Activated CD8-positive, alpha-beta memory T cell treated with anti-CD3 and anti-CD28 coated beads for 1 hour (primary cell): ENCODE measurements around the gene CDH2.

Experiments
- DNase-seq, 2 donors: peaks; one replicate each; pipeline ENCODE4 v3.0.0-alpha.2; 2020; ENCODE audit warnings: low read depth in 1 of 2; ENCODE audit errors: extremely low read depth in 1 of 2

CDH2 gene

GRCh38 chr18:28176948-28177827, at the start of gene CDH2:
TSS of gene CDH2 (minus strand) at chr18:28177130. CDS start at chr18:28177022, 108 bp downstream.
- no peak for DNase-seq

DNA sequence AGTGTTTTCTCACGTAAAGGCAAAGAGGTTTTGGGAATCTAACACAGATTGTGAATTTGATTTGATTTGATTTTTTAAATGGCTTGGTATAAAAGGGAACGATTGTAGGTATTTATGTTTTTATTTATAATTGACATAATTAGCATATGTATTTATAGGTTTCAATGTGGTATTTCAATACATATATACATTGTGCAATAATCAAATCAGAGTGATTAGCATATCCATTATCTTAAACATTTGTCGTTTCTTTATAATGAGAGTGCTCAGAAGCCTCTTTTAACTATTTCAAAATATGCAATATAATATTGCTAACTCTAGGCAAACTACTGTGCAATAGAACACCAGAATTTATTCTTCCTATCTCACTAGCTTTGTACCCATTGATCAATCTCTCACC, 35.1 kb upstream of the CDH2 start:
- no peak for DNase-seq

GRCh38 chr18:28208712-28209265, 31.9 kb upstream of the CDH2 start:
- no peak for DNase-seq

- DNase-seq, result no peak
These were observed 31.3 kb upstream of the CDH2 start for GRCh38 chr18:28208268-28208667.

GRCh38 chr18:28204154-28204553, 27.2 kb upstream of the CDH2 start:
- DNase-seq, result no peak

- DNase-seq, result no peak
These were observed 24.1 kb upstream of the CDH2 start for GRCh38 chr18:28201056-28201455.

- no peak for DNase-seq
These were observed 21.7 kb upstream of the CDH2 start for GRCh38 chr18:28198620-28199019.

DNA sequence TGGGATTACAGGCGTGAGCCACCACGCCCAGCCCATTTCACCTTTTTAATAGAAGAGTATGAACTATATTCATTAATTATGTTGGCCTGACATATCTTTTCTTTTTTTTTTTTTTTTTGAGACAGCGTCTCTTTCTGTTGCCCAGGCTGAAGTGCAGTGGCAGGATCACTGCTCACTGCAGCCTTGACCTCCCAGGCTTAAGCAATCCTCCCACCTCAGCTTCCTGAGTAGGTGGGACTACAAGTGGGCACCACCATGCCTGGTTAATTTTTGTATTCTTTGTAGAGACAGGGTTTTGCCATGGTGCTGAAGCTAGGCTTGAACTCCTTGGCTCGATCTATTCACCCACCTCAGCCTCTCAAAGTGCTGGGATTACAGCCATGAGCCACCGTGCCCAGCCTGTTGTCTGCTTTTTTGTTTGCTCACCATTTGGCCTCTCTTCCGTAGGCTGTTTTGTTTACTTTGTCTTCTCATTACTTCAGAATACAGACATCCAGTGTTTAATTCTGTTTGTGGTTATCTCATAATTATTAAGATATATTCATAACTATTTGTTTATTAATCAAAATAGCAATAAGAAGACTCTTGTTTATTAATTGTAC, 16.3 kb upstream of the CDH2 start:
- no peak for DNase-seq

DNA sequence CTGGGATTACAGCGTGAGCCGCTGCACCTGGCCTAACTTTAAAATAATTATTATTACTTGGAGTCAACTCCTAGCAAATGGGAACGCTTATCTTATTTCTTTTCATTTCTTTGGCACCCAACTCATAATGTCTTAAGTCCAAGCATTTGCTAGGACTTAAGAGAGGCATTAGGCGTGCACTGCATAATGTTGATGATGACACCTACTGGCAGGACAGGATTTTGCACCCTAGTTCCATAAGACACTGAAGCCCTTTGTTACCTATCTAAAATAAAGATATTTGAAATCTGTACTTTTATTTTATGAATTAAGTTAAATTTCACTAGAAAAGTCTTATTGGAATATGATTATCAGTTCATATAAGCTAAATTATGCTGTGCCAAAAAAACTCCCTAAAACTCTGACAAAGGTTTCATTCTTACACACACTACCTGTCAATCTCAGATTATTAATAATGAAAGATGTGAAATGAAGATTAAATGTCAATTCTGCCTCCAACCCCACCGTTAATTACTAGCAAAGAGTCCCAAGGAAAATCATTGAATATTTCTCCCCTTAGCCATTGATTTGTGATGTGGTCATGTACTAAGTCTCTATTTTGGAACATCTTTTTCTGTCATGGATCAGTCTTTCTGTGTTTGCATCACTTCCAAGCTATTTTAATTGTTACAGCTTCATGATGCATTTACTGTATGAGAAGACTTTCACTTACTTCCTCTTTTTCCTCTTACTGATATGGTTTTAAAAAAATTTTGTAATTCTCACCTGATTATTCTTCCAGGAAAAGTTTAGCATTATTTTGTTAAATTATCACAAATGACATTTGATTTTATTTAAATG, 12.7 kb upstream of the CDH2 start:
- no peak for DNase-seq

DNA sequence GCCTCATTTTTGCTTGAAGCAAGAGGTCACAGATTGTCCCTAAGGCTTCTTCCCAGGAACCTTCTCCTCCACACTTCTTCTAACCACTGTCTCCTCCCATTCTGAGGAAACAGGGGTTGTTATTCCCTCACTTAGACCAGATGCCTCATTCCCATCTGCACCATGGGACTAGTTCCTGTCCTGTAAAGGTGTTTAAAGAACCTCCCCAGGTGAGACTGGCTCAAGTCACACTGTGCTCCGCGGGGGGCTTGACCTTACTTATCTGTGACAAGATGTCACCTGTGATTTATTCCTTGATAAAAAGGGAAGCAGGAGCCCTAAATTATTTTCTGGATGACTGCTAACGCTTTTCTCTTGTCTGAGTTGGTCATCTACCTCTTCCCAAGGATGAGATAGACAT, 8.2 kb upstream of the CDH2 start:
- DNase-seq, result no peak

- no peak for DNase-seq
These were observed 6.6 kb upstream of the CDH2 start for GRCh38 chr18:28183418-28184078.

DNA sequence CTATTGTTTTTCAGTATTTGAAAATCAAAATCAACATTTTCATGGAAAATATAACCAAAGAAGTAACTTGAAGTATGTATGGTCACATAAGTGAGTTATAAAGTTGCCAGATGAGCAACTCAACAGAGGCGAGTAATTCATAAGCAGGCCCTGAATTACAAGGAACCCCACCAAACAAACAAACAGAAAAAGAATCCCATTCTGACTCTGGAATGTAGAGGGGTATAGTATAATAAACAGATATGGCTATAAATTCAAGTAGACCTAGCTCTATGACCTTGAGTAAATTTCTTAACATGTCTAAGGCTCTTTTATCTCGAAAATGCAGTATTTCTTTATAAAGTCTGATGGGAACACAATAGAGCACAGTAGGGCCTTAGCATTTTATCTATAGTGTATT, 4.7 kb upstream of the CDH2 start:
- DNase-seq, result no peak

- DNase-seq, result no peak
These were observed 1.8 kb upstream of the CDH2 start for GRCh38 chr18:28178720-28179119.

DNA sequence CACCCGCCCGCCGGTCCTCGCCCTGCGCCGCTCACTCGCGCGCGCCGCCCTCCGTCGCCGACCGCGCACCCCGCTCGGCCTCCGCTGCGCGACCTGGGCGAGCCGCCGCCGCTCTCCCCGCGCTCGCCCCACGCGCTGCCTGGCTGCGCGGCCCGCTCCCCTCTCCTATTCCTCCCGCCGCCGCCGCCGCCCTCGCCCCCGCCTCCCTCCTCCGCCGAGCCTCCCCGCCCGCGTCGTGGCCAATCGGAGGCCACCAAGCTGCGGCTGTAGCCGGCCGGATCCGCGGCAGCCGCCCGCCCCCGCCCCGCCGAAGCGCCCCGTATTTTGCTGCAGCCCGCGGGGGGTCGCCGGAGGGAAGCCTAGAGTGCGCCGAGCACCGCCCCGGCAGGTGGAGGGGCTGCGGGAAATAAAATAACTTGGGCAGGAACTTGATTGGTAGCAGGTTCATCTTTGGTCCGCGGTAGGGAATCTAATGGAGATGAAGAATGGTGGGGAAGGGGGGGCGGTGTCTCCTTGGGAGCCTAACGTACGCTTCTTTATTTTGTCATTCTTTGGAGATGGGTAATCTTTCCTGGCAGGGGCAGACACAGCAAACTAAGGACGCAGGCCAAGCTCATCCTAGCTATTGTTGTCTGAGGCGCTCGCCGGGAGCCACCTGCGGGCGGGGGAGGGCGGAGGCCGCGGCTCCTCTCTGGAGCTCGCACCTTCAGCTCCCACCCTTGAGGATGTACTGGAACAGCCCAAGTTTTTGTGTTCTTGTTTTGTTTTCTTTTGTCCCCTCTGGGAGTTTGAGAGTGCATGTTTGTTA, 1.1 kb upstream of the CDH2 start:
- DNase-seq, result no peak

GRCh38 chr18:28176698-28176947, 307 bp downstream of the CDH2 start:
- DNase-seq, result no peak

DNA sequence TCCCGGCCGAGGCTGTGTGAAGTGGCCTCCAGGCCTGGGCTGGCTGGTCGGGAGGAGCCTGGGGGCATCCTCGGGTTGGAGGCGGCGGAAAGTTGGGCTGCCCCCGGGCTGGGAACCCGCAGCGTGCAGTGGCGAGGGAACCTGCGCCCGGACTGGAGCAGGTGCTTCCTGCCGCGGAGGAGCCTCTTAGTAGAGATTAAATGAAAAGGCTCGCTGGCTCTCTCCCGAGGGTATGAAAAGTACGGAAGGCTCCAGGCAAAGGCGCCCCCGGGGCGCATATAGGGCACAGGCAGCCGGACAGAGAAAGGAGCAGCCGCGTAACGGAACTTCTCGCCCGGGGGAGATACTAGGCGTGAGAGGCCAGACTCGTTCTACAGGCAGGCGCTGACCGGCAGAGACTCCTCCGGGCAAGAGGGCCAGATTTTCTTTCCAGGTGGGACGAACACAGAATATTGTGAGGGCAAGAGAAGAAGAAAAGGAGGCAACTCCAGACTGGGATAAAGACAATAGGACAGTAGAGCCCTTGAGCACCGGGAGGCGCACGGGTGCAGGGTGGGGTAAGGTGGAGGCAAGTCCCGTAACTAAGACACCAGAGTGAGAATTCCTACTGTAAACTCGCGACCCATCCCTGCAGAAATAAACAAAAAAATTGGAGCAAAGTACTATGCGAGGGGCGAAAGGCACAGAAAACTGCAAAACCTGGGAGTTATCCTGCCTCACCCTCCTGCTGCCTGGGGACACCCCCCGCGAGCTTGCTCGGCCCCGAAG, 816 bp downstream of the CDH2 start:
- DNase-seq, result no peak

DNA sequence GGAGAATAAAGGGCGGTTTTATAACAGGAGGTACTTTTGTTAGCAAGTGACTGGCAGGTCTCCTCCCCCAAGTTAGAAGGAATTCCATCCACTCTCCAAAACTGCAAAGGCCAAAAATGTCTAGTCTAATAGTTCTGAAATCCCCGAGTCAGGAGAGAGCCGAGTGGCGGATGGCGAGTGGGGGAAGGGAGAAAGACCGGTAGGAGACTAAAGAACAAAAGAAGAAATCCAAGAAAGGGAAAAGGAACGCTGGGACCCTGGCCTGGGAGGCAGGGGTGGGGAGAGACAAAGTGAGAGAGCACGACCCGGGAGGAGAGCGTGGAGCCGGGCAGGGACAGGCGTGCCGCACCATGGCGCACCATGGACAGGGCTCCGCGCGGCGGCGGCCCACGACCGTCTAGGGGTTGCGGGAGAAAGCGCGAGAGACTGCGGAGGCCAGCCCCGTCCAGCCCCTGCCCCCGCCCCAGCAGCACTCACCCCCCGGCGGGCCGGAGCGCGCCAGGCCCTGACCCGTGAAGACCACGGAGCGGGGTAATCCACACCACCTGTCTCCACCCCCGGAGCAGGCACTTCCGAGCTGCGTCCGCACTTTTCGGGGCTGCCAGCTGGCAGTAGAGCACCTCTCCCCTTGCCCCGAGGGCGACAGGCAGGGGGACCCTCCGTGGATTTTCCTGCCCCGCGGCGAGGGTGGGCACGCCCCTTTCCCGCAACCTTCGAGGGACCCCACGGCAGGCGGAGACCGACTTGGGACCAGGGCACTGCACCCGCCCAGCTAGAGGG, 1.6 kb downstream of the CDH2 start:
- no peak for DNase-seq

DNA sequence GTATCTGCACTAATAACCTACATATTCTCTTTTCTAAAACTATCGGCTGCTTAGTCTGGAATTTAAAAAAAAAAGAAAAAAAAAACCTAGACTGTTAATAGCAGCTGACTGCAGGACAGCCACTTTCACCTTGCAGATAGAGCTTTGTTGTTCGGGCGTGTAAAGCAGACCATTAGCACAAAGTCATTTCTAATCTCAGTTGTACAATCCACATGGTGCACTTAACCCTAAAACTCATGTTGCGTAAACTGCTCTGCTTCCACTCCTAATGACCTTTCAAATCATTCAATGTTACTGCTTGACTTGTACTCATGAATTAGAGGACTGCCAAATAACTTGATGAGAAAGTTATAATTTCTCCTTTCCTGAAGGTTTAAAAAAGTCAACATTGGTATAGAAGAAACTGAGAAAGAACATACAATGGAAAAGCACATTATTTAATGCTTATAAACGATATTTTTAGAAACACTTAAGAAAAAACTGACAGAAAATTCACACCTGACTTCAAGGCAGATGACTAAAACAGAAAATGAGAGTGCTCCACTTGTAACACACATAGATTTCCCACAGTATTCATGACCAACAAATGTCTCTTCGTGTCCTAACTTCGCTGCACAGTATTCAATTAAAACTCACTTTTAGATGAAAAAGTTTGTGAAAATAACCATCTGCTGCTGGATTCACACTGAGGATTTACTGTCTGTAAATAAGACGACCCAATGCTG, 2.6 kb downstream of the CDH2 start:
- no peak for DNase-seq
